DOHH2 (cell line): ENCODE measurements around the gene FXYD3.

Experiments used
- CTCF ChIP-seq: fragments of 200-600 bp; sonication (generic); IDR thresholded peaks from one replicate; pipeline ENCODE4 v1.5.1; 2014; ENCODE audit warnings: antibody characterized with exemption, mild to moderate bottlenecking, low read depth, low read length; ENCODE audit not compliant: poor library complexity, severe bottlenecking
- EZH2phosphoT487 ChIP-seq: fragments of 200-600 bp; sonication (generic); IDR thresholded peaks from 2 replicates; pipeline ENCODE4 v1.6.1; 2017; ENCODE audit warnings: borderline replicate concordance, mild to moderate bottlenecking, antibody characterized with exemption, low read length, moderate library complexity, mixed read lengths

GRCh38 chr19:35126624-35126959, 11.0 kb downstream of the FXYD3 start:
- TF ChIP-seq CTCF (no peak), EZH2phosphoT487 (no peak)
